GM19239 (cell line): ENCODE measurements around the gene HLA-DPA1.
A peak's percentile ranks its signal among the peaks of the same experiment; 100 is the strongest.
"Not testable (repeated sequence)": the region's sequence is repeated elsewhere in the genome, so short reads cannot be mapped to it uniquely, and the experiment has no call there.

ENCODE experiments used
- DNase-seq: peaks from one replicate; pipeline ENCODE4 v3.0.0; 2011; ENCODE audit warnings: low spot score; ENCODE audit not compliant: insufficient read length
- FAIRE-seq: peaks from 2 replicates; lab custom pipeline; 2011; peaks lifted over from hg19 to GRCh38; lab: Jason Lieb, UNC

Gene HLA-DPA1

GRCh38 chr6:33069021-33069738, 4.3 kb downstream of the HLA-DPA1 start:
- no peak for DNase-seq
- FAIRE-seq: no peak

DNA sequence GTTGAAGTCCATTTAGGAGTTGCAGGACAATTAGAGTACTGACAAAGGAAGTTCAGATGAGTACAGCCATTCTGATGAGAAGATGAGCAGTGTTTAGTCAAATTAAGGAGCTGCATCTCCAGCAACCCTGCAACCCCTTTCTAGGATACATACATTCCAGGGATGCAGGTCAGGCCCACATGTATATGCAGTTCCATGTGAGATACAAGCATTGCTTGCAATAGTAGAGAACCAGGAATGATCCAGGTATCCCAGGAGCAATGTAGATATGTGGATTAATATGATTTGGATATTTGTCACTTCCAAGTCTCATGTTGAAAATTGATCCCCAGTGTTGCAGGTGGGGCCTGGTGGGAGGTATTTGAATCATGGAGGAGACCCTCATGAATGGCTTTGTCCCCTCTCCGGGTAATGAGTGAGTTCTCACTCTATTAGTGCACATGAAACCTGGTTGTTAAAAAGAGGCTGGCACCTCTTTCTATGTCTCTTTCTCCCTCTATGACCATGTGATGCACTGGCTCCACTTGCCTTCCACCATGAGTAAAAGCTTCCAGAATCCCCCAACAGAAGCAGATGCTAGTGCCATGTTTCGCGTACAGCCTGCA, 6.4 kb downstream of the HLA-DPA1 start:
- no peak for DNase-seq
- peak; percentile 33 for FAIRE-seq

- DNase-seq: no peak
- no peak for FAIRE-seq
Measured at GRCh38 chr6:33065312-33065711, 8.1 kb downstream of the HLA-DPA1 start.

DNA sequence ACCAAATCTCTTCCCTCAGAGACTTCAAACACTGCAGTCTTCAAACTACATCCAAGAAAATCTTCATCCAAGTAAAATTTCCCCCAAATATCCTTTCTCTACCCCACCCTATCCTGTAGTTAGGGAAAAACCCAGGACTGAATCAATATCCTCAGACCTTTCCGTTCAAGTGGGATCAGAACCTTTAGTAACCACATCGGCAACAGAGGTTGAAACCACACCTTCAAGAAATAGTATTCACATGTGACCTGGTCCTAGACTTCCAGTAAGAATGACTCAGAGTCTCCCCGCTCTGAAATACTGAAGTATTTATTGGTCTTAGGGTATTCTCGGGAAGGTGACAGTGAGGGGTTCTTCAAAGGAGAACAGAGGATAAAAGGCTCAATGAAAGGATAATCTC, 8.7 kb downstream of the HLA-DPA1 start:
- FAIRE-seq: no peak
- no peak for DNase-seq

DNA sequence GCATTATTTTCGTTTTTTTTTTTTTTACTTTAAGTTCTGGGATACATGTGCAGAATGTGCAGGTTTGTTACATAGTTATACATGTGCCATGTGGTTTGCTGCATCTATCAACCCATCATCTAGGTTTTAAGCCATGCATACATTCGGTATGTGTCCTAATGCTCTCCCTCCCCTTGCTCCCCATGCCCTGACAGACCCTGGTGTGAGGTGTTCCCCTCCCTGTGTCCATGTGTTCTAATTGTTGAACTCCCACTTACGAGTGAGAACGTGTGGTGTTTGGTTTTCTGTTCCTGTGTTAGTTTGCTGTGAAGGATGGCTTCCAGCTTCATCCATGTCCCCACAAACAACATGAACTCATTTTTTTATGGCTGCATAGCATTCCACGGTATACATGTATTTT, 10.0 kb downstream of the HLA-DPA1 start:
- not testable (repeated sequence) for FAIRE-seq, DNase-seq

DNA sequence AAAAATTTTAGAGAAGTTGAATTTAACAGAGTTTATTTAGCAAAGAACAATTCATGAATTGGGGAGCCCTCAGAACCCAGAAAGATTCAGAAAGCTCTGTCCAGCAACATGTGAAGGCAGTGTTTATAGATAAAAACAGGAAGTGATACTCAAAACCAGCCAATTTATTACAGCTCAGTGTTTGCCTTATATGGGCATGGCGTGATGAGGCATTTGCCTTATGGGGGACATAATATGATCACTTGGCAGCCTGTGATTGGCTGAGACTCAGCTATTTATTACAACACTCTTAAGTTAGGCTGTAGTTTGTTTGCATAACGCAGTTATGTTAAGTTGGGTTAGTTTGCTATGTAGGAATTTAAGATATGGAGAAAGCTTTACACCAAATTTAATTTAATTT, 11.5 kb downstream of the HLA-DPA1 start:
- FAIRE-seq (peak; percentile 92), DNase-seq (no peak)

DNA sequence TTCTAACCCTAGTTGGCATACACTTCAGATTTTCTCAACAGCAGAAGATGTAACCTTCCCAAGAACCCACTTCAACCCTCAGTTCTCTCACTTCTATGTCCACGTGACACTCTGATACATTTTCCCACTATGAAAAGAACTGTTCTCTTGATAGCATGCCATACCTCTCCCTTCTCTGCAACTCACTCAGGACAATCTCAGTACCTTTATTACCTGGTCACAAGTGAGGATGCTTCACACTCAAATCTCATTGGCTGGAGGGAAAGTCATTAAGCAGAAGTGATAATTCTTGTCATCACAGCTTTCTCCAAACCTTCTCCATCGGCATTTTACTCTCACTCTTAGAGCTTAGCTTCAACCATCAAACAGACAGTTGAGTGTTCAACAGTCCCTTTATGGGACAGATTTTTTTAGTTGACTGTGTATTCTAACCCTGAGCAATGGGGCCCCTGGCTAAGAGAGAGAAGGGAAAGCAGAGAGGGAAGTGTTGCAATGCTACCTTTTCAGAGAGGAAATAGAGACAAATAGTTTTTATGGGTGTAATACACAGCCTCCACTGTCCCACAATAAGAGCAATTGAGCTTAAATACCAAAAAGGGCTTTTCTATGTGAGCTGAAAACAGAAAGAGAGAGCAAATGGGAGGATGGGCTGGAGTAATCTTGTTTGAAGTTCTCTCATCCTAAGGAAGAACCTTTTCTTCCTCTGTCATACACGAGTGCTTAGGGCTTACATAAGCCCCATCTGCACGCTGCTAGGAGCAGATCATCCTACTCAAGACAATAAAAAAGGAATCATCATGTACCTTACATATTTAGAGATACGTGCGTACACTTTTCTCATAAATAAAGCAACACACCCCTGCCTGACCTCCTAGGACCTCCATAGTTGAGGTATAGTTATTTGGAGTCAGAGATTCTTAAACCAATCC, 16.0 kb downstream of the HLA-DPA1 start:
- FAIRE-seq (peak; percentile 68), DNase-seq (no peak)

GRCh38 chr6:33053230-33053629, 20.2 kb downstream of the HLA-DPA1 start:
- FAIRE-seq: no peak
- DNase-seq: no peak

GRCh38 chr6:33052627-33053026, 20.8 kb downstream of the HLA-DPA1 start:
- DNase-seq (no peak), FAIRE-seq (no peak)

DNA sequence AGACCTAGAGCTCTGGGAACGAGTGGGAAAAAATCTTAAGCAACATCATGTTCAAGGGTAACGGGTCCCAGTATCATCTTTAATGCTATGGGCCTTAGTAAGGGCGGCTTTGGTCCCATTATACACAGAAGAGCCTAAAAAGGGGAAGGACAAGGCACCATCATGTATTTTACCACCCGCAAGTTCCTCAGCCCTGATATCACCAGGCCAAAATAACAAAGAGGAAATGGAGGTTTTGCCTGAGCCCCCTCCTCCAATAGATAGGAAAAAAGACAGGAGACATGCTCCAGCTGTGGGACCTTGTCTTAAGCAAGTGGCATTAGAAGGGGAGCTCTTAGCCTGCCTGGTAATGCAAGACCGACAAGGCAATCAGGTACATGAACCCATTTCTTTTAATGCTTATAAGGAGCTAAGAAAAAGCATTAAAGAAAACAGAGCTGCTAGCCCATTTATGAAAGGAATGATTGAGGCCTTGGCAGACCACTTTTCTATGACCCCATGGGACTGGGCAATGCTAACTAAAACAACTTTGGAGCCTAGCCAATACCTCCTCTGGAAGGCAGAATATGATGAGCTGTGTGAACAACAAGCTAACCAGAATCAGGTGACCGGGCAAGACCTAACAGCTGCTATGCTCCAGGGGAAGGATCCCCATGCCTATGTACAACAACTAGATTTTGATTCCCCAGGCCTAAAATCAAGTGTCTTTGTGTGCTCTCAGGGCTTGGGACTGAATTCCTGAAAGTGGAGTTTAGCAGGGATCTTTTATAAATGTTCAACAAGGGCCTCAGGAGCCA, 23.2 kb downstream of the HLA-DPA1 start:
- DNase-seq (no peak), FAIRE-seq (no peak)

DNA sequence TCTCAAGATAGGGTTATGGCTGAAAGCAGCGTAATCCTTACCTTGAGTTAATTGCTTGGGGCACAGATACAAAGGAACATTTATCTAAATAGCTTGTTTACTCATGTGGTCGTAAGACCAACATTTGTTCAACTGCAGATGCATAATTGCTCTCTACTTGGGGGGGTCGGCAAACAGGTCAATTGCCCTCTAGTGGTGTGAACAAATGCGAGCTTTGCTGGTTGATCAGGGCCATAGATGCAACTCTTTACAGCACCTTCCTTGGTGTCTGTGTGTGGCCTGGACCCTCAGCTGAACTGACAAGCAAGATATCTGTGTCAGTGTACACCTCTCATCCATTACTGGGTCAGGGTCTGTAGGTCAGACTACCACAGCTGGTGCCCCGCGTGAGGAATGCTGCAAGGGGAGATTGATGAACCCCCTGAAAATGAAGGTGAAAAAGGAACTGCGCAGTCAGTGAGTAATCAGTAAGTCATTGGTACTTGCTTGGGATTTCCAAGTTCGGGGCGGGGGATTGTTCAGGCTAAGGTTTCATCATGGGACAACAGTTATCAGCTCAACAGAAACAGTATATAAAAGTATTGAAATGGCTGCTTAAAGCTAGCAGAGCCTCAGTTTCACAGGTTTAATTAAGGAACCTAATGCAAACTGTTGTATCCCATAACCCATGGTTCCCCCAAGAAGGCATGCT, 24.0 kb downstream of the HLA-DPA1 start:
- DNase-seq: no peak
- peak; percentile 18 for FAIRE-seq

- DNase-seq: no peak
- peak; percentile 84 for FAIRE-seq
Measured at GRCh38 chr6:33040157-33040556, 33.3 kb downstream of the HLA-DPA1 start.

DNA sequence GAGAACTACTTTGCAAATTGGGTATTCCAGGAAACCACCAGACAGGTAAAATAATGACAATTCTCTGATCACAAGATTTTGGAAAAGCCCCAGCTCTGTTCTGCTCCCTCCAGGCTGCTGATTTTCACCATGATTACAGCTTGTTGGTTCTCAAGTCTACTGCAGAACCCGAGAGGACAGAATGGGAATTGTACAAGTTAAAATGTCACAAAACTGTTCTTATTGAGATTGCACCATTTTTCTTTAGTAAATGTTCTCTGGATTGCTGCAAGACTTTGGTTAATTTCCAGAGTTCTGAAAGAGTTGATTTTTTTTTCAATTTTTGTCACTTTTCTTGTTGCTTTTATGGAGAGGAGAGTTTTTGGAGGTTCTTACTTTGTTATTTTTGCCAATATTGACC, 36.9 kb downstream of the HLA-DPA1 start:
- FAIRE-seq (peak; percentile 70), DNase-seq (no peak)

GRCh38 chr6:33034554-33034953, 38.9 kb downstream of the HLA-DPA1 start:
- no peak for FAIRE-seq

GRCh38 chr6:33030245-33030644, 43.2 kb downstream of the HLA-DPA1 start:
- no peak for DNase-seq
- no peak for FAIRE-seq

More at GRCh38 chr6:33034554-33034953, 38.9 kb downstream of the HLA-DPA1 start:
- DNase-seq: no peak

- DNase-seq: no peak
- peak; percentile 99 for FAIRE-seq
Measured at GRCh38 chr6:33029328-33030184, 43.9 kb downstream of the HLA-DPA1 start.

GRCh38 chr6:33028220-33028849, 45.1 kb downstream of the HLA-DPA1 start:
- no peak for FAIRE-seq
- DNase-seq: no peak

- peak; percentile 49 for FAIRE-seq
- no peak for DNase-seq
Measured at GRCh38 chr6:33024521-33024920, 48.9 kb downstream of the HLA-DPA1 start.
